ENCODE results near the gene ACER1.

DNA sequence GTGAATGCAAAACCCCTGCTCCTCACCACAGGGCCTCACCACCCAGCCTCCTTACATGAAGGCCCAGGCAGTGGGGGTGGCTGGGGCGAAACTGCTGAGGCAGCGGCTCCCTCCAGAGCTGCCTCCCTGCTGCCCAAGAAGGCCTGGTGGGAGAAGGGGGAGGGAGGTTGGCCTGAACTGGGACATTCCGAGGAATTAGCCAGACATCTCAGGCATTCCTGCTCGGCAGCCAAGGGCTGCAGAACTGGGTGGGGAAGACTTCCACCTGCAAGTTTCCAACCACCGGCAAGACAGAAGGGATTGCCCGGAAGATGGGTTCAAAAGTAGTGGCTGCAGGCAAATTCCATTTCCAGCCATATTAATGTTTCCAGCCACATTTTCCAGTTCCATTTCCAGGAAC lies 44.6 kb upstream of the ACER1 start:
- TF ChIP-seq, protein P1, sequence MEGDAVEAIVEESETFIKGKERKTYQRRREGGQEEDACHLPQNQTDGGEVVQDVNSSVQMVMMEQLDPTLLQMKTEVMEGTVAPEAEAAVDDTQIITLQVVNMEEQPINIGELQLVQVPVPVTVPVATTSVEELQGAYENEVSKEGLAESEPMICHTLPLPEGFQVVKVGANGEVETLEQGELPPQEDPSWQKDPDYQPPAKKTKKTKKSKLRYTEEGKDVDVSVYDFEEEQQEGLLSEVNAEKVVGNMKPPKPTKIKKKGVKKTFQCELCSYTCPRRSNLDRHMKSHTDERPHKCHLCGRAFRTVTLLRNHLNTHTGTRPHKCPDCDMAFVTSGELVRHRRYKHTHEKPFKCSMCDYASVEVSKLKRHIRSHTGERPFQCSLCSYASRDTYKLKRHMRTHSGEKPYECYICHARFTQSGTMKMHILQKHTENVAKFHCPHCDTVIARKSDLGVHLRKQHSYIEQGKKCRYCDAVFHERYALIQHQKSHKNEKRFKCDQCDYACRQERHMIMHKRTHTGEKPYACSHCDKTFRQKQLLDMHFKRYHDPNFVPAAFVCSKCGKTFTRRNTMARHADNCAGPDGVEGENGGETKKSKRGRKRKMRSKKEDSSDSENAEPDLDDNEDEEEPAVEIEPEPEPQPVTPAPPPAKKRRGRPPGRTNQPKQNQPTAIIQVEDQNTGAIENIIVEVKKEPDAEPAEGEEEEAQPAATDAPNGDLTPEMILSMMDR (IDR thresholded peaks at IDR 0.05 in 4 of 5, conservative IDR thresholded peaks at IDR 0.05 in 1 of 5): no peak
- TF ChIP-seq POLR2A (IDR thresholded peaks at IDR 0.05): no peak
